HL-60 (cell line): Measurements from ENCODE around the gene SCARB2.

ENCODE experiments used
- DNase-seq, 2 experiments: peaks; one replicate each; pipeline ENCODE4 v3.0.0-alpha.2; 2010 to 2020; ENCODE audit warnings: low read depth in 1 of 2, low spot score in 1 of 2
- H3K27ac ChIP-seq: fragments of 250-450 bp; sonication (Bioruptor Pico); replicated peaks from 2 replicates; pipeline ENCODE4 v1.5.1; 2020; ENCODE audit warnings: mild to moderate bottlenecking, moderate library complexity
- H3K27me3 ChIP-seq: fragments of 250-450 bp; sonication (Bioruptor Pico); 2 replicates; pipeline ENCODE4 v1.5.1; 2021; ENCODE audit warnings: mild to moderate bottlenecking, moderate library complexity; ENCODE audit not compliant: insufficient read depth, poor library complexity, severe bottlenecking
- H3K4me3 ChIP-seq: replicated peaks from 2 replicates; pipeline ENCODE4 v1.5.1; 2011; ENCODE audit warnings: mild to moderate bottlenecking, control low read depth, low read length; ENCODE audit not compliant: insufficient read depth
- GABPA ChIP-seq: IDR thresholded peaks from 2 replicates; pipeline ENCODE4 v1.6.1; 2012; ENCODE audit warnings: low read depth
- POLR2AphosphoS5 ChIP-seq: IDR thresholded peaks from 2 replicates; pipeline ENCODE4 v1.6.1; 2012; ENCODE audit warnings: low read depth
- SPI1 ChIP-seq: IDR thresholded peaks from 2 replicates; pipeline ENCODE4 v1.6.1; 2012; ENCODE audit warnings: low read depth, mild to moderate bottlenecking, borderline replicate concordance
- TF ChIP-seq, protein P1 (sequence below): IDR thresholded peaks from one replicate; pipeline ENCODE4 v1.5.1; 2011; ENCODE audit warnings: low read length, control low read depth, inconsistent platforms; ENCODE audit not compliant: insufficient read depth
- TF ChIP-seq, protein P2 (sequence below): IDR thresholded peaks from 2 replicates; pipeline ENCODE4 v1.6.1; 2012; ENCODE audit warnings: low read depth; ENCODE audit not compliant: insufficient replicate concordance

SCARB2 gene

DNA sequence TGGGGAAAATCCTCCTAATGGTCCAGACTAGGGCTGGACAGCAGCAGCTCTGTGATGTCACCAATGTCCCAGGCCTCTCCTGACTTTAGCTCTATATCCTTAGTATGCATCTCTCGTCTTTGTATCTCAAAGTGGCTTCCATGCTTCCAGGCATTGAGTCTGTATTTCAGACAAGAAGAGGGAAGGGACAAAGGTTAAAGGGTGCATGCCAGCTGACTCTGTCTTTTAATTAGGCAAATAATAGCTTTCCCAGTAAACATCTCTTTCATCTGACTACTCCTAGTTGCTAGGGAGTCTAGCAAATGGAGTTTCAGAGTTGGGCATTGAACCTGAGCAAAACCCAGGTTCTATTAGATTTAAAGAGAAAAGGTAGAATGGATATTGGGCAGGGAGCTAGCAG is 43.3 kb upstream of the SCARB2 start:
- no peak for DNase-seq
- H3K27ac ChIP-seq = no peak overlapping the region
- H3K27me3 ChIP-seq = no peaks in the 10 kb centered on the region
- TF ChIP-seq, protein P1, sequence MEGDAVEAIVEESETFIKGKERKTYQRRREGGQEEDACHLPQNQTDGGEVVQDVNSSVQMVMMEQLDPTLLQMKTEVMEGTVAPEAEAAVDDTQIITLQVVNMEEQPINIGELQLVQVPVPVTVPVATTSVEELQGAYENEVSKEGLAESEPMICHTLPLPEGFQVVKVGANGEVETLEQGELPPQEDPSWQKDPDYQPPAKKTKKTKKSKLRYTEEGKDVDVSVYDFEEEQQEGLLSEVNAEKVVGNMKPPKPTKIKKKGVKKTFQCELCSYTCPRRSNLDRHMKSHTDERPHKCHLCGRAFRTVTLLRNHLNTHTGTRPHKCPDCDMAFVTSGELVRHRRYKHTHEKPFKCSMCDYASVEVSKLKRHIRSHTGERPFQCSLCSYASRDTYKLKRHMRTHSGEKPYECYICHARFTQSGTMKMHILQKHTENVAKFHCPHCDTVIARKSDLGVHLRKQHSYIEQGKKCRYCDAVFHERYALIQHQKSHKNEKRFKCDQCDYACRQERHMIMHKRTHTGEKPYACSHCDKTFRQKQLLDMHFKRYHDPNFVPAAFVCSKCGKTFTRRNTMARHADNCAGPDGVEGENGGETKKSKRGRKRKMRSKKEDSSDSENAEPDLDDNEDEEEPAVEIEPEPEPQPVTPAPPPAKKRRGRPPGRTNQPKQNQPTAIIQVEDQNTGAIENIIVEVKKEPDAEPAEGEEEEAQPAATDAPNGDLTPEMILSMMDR = no peak
- TF ChIP-seq, protein P2, sequence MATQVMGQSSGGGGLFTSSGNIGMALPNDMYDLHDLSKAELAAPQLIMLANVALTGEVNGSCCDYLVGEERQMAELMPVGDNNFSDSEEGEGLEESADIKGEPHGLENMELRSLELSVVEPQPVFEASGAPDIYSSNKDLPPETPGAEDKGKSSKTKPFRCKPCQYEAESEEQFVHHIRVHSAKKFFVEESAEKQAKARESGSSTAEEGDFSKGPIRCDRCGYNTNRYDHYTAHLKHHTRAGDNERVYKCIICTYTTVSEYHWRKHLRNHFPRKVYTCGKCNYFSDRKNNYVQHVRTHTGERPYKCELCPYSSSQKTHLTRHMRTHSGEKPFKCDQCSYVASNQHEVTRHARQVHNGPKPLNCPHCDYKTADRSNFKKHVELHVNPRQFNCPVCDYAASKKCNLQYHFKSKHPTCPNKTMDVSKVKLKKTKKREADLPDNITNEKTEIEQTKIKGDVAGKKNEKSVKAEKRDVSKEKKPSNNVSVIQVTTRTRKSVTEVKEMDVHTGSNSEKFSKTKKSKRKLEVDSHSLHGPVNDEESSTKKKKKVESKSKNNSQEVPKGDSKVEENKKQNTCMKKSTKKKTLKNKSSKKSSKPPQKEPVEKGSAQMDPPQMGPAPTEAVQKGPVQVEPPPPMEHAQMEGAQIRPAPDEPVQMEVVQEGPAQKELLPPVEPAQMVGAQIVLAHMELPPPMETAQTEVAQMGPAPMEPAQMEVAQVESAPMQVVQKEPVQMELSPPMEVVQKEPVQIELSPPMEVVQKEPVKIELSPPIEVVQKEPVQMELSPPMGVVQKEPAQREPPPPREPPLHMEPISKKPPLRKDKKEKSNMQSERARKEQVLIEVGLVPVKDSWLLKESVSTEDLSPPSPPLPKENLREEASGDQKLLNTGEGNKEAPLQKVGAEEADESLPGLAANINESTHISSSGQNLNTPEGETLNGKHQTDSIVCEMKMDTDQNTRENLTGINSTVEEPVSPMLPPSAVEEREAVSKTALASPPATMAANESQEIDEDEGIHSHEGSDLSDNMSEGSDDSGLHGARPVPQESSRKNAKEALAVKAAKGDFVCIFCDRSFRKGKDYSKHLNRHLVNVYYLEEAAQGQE = no peak
- TF ChIP-seq POLR2AphosphoS5 = no peak
- no peak for TF ChIP-seq GABPA
- TF ChIP-seq SPI1 = no peak
- no peak overlapping the region for H3K4me3 ChIP-seq

DNA sequence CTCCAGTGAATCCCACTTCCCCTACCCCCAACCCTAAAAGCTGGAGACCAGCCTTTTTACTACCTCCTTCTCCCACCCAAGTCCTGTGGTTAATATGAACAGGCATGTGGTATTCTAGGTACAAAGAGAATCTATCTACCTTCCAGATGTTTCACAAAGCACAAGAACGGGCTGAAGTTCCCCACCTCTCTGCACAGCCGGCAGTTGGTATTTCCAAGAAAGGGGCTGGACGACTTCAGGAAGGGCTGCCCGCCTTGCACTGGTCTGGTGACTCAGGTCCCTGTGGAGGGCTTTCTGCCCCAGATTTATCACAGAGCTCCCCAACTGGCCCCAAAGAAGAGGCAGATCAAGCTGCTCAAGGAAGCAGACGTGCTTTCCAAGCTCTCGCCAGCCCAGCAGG is 42.4 kb upstream of the SCARB2 start:
- H3K27ac ChIP-seq = no peak overlapping the region
- no peak overlapping the region for H3K4me3 ChIP-seq
- no peak for DNase-seq
- H3K27me3 ChIP-seq = peaks cover 4% of the 10 kb centered on the region
- TF ChIP-seq SPI1 (no peak), POLR2AphosphoS5 (no peak), GABPA (no peak)
- TF ChIP-seq, protein P1 = no peak
- TF ChIP-seq, protein P2 = no peak

DNA sequence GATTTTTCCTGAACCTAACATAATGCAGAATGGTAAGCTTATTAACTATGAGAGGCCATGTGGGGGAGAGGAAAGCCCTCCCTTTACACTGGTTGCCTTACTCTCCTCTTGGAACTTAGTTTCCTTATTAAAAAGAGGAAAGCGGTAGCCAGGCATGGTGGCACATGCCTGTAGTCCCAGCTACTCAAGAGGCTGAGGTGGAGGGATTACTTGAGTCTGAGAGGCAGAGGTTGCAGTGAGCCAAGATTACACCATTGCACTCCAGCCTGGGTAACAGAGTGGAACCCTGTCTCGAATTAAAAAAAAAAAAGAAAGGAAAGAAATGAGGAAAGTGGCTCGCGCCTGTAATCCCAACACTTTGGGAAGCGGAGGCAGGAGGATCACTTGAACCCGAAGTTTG is 39.9 kb upstream of the SCARB2 start:
- no peak overlapping the region for H3K27ac ChIP-seq
- DNase-seq = no peak
- TF ChIP-seq, protein P2 = no peak
- TF ChIP-seq, protein P1 = no peak
- TF ChIP-seq GABPA = no peak
- TF ChIP-seq SPI1 = no peak
- no peak for TF ChIP-seq POLR2AphosphoS5
- peaks cover 18% of the 10 kb centered on the region for H3K27me3 ChIP-seq
- no peak overlapping the region for H3K4me3 ChIP-seq
